Peyer's patch (tissue), 4 donors: ENCODE results near the gene MYO15A. TPM values are rescaled to one million over a fixed set of nuclear protein-coding genes. Genes with fewer than 3 reads are reported as not detected.

Experiments
- DNase-seq, 3 donors: peaks; one replicate each; pipeline ENCODE4 v3.0.0-alpha.2; 2017 to 2019
- H3K27ac ChIP-seq, 4 donors: fragments of 200-600 bp; sonication (generic); one replicate each; pipeline ENCODE4 v1.5.1; 2016 to 2019
- H3K27me3 ChIP-seq, 2 donors: fragments of 200-600 bp; sonication (generic); one replicate each; pipeline ENCODE4 v1.5.1; 2019
- H3K36me3 ChIP-seq, 3 donors: fragments of 200-600 bp; sonication (generic); one replicate each; pipeline ENCODE4 v1.5.1; 2016 to 2019
- H3K4me1 ChIP-seq, 4 donors: fragments of 200-600 bp; sonication (generic); one replicate each; pipeline ENCODE4 v1.5.1; 2016 to 2019
- H3K4me3 ChIP-seq, 4 donors: fragments of 200-600 bp; sonication (generic); 1 replicate in 3 of 4; 2 replicates in 1 of 4; pipeline ENCODE4 v1.5.1; 2016 to 2019; ENCODE audit warnings: mild to moderate bottlenecking in 1 of 4
- H3K9me3 ChIP-seq, 4 donors: fragments of 200-600 bp; sonication (generic); one replicate each; pipeline ENCODE4 v1.5.1; 2016 to 2019; ENCODE audit warnings: mild to moderate bottlenecking in 1 of 4
- POLR2A ChIP-seq, 2 donors: fragments of 450-650 bp; IDR thresholded peaks; one replicate each; pipeline ENCODE4 v1.5.1; 2017; ENCODE audit warnings: antibody characterized with exemption in 2 of 2, mild to moderate bottlenecking in 2 of 2, moderate library complexity in 2 of 2
- total RNA-seq, 4 donors: library from RNA; depleted of rRNA; stranded (reverse); fragments of >200 nt; gene quantifications; one replicate each; pipeline ENCODE4 v1.1.0, GENCODE V29; 2016
- TF ChIP-seq, protein P1 (sequence below), 6 experiments: fragments of 450-650 bp in 4 of 6; fragments of 200-600 bp in 2 of 6; sonication (generic) in 1 of 6; IDR thresholded peaks; one replicate each; pipeline ENCODE4 v1.5.1; 2017 to 2019; ENCODE audit warnings: antibody characterized with exemption in 6 of 6, mild to moderate bottlenecking in 3 of 6, moderate library complexity in 1 of 6

The MYO15A gene
- total RNA-seq, 4 donors from 2014 or later, result 3.6 to 5.0 (median 3.8) TPM; not detected in 1

DNA sequence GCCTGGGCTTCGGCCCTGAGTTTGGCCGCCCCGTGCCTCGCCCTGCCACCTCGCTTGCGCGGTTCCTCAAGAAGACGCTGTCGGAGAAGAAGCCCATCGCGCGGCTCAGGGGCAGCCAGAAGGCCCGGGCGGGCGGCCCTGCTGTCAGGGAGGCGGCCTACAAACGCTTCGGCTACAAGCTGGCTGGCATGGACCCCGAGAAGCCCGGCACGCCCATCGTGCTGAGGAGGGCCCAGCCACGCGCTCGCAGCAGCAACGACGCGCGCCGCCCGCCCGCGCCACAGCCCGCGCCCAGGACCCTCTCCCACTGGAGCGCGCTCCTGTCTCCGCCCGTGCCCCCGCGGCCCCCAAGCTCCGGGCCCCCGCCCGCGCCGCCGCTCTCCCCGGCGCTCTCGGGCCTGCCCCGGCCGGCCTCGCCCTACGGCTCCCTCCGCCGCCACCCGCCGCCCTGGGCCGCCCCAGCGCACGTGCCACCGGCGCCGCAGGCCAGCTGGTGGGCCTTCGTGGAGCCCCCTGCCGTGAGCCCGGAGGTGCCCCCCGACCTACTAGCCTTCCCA, 12.0 kb downstream of the MYO15A start:
- H3K27me3 ChIP-seq, result no peaks in the 10 kb centered on the region
- no peaks in the 10 kb centered on the region for H3K4me1 ChIP-seq
- H3K9me3 ChIP-seq, result no peaks in the 10 kb centered on the region
- no peak overlapping the region for H3K27ac ChIP-seq
- no peak for DNase-seq
- TF ChIP-seq POLR2A (IDR thresholded peaks at IDR 0.05), result no peak
- TF ChIP-seq, protein P1, sequence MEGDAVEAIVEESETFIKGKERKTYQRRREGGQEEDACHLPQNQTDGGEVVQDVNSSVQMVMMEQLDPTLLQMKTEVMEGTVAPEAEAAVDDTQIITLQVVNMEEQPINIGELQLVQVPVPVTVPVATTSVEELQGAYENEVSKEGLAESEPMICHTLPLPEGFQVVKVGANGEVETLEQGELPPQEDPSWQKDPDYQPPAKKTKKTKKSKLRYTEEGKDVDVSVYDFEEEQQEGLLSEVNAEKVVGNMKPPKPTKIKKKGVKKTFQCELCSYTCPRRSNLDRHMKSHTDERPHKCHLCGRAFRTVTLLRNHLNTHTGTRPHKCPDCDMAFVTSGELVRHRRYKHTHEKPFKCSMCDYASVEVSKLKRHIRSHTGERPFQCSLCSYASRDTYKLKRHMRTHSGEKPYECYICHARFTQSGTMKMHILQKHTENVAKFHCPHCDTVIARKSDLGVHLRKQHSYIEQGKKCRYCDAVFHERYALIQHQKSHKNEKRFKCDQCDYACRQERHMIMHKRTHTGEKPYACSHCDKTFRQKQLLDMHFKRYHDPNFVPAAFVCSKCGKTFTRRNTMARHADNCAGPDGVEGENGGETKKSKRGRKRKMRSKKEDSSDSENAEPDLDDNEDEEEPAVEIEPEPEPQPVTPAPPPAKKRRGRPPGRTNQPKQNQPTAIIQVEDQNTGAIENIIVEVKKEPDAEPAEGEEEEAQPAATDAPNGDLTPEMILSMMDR (IDR thresholded peaks at IDR 0.05), result no peak
- no peaks in the 10 kb centered on the region for H3K36me3 ChIP-seq
- H3K4me3 ChIP-seq, result no peak overlapping the region

DNA sequence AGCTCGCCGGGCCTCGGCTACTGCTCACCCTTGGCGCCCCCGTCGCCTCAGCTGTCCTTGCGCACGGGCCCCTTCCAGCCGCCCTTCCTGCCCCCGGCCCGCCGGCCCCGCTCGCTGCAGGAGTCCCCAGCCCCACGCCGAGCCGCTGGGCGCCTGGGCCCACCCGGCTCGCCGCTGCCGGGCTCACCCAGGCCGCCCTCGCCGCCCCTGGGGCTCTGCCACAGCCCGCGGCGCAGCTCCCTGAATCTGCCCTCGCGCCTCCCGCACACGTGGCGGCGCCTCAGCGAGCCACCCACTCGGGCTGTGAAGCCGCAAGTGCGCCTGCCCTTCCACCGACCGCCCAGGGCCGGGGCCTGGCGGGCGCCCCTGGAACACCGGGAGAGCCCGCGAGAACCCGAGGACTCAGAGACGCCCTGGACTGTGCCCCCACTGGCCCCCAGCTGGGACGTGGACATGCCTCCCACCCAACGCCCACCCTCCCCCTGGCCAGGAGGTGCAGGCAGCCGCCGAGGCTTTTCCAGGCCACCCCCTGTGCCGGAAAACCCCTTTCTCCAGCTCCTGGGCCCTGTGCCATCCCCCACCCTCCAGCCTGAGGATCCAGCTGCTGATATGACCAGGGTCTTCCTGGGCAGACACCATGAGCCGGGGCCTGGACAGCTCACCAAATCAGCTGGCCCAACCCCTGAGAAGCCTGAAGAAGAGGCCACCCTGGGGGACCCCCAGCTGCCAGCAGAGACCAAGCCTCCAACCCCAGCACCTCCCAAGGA, 12.8 kb downstream of the MYO15A start:
- Histone ChIP-seq H3K4me3 (no peak overlapping the region), H3K27me3 (no peaks in the 10 kb centered on the region), H3K36me3 (no peaks in the 10 kb centered on the region), H3K27ac (no peak overlapping the region), H3K4me1 (no peaks in the 10 kb centered on the region), H3K9me3 (no peaks in the 10 kb centered on the region)
- TF ChIP-seq, protein P1 (IDR thresholded peaks at IDR 0.05), result no peak
- no peak for TF ChIP-seq POLR2A (IDR thresholded peaks at IDR 0.05)
- no peak for DNase-seq

DNA sequence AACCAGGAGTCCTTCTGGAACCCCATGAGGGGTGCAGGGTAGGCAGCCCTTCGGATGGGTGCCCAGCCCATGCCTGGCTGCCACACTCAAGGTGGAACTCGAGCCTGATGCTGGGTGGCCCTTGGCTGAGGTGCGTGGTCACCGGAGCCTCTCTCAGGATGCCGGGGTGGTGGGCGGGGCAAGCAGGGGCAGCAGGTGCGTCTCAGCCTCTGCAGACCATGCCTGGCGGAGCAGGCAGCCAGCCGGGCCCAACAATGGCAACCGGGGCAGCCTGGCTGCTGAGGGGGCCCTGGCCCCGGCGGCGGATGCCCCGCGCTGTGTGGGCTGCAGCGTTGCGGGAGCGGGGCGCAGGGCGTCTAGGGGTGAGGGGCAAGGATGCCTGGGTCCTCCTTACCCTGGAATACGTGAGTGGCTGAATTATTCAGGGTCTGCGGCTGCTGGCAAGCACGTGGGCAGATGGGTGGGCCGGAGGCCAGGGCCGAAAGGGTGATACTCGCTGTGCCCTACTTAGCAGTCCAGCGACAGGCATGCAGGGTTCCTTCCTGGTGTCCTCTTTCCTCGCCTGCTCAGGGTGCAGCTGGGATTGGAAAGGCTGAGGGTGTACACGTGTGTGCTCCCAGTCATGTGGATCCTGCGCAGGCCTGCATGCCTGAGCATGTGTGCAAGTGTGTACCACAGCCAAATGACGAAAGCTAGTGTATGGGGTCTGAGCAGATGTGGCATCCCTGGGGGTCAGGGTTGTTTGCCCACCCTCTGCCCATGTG, 14.6 kb downstream of the MYO15A start:
- no peak overlapping the region for H3K27ac ChIP-seq
- H3K4me1 ChIP-seq, result no peaks in the 10 kb centered on the region
- no peak for DNase-seq
- no peak for TF ChIP-seq POLR2A (IDR thresholded peaks at IDR 0.05)
- TF ChIP-seq, protein P1 (IDR thresholded peaks at IDR 0.05), result no peak
- no peaks in the 10 kb centered on the region for H3K9me3 ChIP-seq
- no peak overlapping the region for H3K4me3 ChIP-seq
- H3K27me3 ChIP-seq, result no peaks in the 10 kb centered on the region
- H3K36me3 ChIP-seq, result no peaks in the 10 kb centered on the region

DNA sequence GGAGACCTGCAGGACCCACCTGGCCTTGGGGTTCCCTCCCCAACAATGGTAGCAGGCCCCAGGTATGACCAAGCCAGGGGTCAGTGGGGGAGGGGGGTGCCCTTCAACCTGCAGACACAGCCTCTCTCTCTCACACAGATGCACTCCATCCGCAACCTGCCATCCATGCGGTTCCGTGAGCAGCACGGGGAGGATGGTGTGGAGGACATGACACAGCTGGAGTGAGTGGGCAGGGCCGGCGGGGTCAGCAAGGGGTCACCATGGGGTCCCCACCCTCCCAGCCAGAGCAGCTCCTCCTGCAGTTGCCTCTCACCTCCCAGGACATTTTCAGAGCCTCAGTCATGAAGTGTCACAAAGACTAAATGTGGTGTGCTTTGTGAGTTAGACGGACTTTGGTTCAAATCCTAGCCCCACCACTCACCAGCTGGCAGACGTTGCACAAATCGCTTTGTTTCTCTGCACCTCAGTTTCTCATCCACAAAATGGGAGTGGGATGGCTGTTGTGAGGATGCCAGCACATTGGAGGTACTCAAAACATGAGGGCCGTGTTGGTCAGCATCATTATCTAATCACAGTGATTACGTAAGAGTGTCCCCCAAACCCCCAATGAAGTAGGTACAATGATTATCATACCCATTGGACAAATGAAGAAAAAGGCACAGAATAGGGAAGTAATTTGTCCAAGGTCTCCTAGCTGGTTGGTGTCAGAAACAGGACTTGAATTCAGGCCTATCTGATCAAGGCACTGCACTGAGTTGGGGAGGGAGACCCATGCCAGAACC, 16.0 kb downstream of the MYO15A start:
- Histone ChIP-seq H3K36me3 (no peaks in the 10 kb centered on the region), H3K9me3 (no peaks in the 10 kb centered on the region), H3K27me3 (no peaks in the 10 kb centered on the region), H3K4me1 (no peaks in the 10 kb centered on the region), H3K4me3 (no peak overlapping the region), H3K27ac (no peak overlapping the region)
- TF ChIP-seq POLR2A (IDR thresholded peaks at IDR 0.05), result no peak
- TF ChIP-seq, protein P1 (IDR thresholded peaks at IDR 0.05), result no peak
- no peak for DNase-seq

- TF ChIP-seq, protein P1 (IDR thresholded peaks at IDR 0.05), result no peak
- no peak for TF ChIP-seq POLR2A (IDR thresholded peaks at IDR 0.05)
- Histone ChIP-seq H3K9me3 (no peaks in the 10 kb centered on the region), H3K36me3 (no peaks in the 10 kb centered on the region), H3K4me1 (no peaks in the 10 kb centered on the region), H3K27ac (no peak overlapping the region), H3K4me3 (no peak overlapping the region), H3K27me3 (no peaks in the 10 kb centered on the region)
- DNase-seq, result no peak
These were observed 20.5 kb downstream of the MYO15A start for GRCh38 chr17:18129041-18129502.
